ENCODE measurements around the gene ABCC5.
"Not testable (repeated sequence)": the region's sequence is repeated elsewhere in the genome, so short reads cannot be mapped to it uniquely, and the experiment has no call there.

ABCC5 gene

DNA sequence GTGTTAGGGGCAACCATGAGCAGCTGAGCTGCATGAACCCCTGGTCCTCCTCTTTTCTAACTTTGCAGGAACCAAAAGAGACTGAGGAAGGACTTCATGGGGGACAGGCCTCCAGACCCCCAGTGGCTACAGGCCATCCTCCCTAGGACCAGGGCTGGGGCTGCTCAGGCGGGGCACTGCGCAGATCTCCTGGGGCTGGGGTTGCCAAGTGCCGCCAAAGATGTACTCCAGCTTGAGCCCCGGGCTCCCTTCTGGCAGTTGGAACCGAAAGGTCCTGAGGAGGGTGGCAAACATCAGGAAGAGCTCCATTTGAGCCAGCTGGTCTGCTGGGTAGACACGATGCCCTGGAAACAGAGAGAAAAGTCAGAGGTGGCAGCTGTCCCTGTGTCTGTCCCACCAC is 121.9 kb downstream of the ABCC5 start:
- Mint-ChIP-seq H3K4me1 (peaks cover 5% of the 10 kb centered on the region), H3K27me3 (peaks cover 16% of the 10 kb centered on the region), H3K27ac (no peak overlapping the region), H3K9me3 (peaks cover 3% of the 10 kb centered on the region), H3K4me3 (no peak overlapping the region), H3K36me3 (peaks cover 2% of the 10 kb centered on the region)
- DNase-seq (ENCODE audit: low spot score in 2 of 2): no peak
- no peak for ATAC-seq (ENCODE audit: low read depth)

DNA sequence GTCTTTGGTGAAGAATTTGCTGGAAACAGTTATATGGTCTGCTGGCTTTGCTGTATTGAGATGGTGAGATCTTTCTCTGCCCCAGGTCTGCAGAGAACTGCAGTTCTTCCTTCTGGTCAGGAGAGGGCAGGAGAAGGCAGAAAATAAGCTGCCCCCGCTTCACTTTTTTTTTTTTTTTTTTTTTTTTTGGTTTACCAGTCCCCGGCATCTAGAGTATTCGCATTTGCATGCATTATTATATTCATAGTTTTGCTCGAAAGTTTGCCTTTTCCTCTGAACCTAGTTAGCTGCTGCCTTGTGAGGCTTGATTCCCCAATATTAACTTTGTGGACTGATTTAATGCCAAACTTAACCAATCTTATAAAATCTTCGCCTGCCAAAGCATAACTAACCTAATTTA is 122.4 kb downstream of the ABCC5 start:
- peak; percentile 89 for ATAC-seq (ENCODE audit: low read depth)
- peaks cover 5% of the 10 kb centered on the region for H3K4me1 Mint-ChIP-seq
- no peak overlapping the region for H3K27ac Mint-ChIP-seq
- H3K36me3 Mint-ChIP-seq: peaks cover 2% of the 10 kb centered on the region
- H3K9me3 Mint-ChIP-seq: peaks cover 3% of the 10 kb centered on the region
- H3K4me3 Mint-ChIP-seq: no peak overlapping the region
- H3K27me3 Mint-ChIP-seq: peaks cover 13% of the 10 kb centered on the region
- peak in 1 of 2 donors; percentile 48 for DNase-seq (ENCODE audit: low spot score in 2 of 2)

DNA sequence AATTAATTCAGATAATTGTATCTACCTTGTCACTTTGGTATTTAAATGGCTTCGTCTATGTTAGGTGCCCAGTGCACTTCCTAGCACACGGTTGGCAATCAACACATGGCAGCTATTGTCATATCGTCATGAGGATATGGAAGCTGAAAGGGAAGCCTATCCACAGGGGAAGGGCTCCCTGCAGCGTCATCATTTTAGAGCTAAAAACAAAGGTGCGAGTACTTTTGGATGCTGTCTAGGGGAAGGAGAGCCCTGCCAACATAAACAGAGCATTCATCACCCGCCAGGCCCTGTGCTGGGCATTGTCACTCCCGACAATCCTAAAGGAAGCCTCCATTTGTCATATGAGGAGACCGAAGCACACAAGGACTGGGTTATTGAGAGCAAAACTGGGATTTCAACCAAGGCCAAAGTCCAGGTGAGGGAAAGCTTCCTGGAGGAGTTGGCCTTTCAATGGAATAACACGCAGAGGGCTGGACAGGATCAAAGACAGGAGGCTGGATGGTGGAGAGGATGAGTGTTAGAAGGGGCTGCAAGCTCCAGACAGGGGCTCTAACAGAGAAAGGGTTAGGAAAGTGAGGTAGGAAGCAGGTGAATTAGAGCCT is 125.0 kb downstream of the ABCC5 start:
- Mint-ChIP-seq H3K4me1 (peaks cover 7% of the 10 kb centered on the region), H3K9me3 (no peaks in the 10 kb centered on the region), H3K27ac (no peak overlapping the region), H3K4me3 (no peak overlapping the region), H3K27me3 (peaks cover 11% of the 10 kb centered on the region), H3K36me3 (no peaks in the 10 kb centered on the region)
- no peak for ATAC-seq (ENCODE audit: low read depth)
- DNase-seq (ENCODE audit: low spot score in 2 of 2): no peak

DNA sequence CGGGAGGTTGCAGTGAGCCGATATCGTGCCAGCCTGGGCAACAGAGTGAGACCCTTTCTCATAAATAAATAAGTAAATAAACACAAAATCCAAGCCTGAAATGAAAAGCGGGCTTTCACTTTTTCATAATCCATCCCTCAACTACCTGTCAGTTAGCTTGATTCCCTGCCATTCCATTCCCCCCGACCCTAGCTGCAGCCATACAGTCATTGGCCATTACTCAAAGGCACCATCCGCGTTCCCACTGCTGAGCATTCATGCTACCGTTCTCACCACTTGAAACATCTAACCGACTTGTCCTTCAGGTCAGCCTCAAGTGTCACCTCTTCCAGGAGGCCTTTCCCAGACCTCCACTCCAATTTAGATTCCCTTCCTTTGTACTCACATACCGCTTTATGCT is 131.9 kb downstream of the ABCC5 start:
- Mint-ChIP-seq H3K4me3 (peak overlapping the region; percentile 57), H3K36me3 (peaks cover 1% of the 10 kb centered on the region), H3K27ac (no peak overlapping the region), H3K9me3 (no peaks in the 10 kb centered on the region), H3K27me3 (peaks cover 4% of the 10 kb centered on the region), H3K4me1 (peaks cover 28% of the 10 kb centered on the region)
- ATAC-seq (ENCODE audit: low read depth) (no peak), DNase-seq (ENCODE audit: low spot score in 2 of 2) (no peak)

- ATAC-seq (ENCODE audit: low read depth) (peak; percentile 100), DNase-seq (ENCODE audit: low spot score in 2 of 2) (peak; percentile 96 to 98)
- Mint-ChIP-seq H3K9me3 (no peaks in the 10 kb centered on the region), H3K4me3 (peak within 1 kb of the TSS; percentile 100), H3K27me3 (peaks cover 2% of the 10 kb centered on the region), H3K4me1 (peaks cover 29% of the 10 kb centered on the region), H3K27ac (peak within 1 kb of the TSS; percentile 94), H3K36me3 (peaks cover 1% of the 10 kb centered on the region)
Observed at GRCh38 chr3:183884427-183885296, 133.0 kb downstream of the ABCC5 start, which contains the start of gene PARL. Gene PARL, minus strand, starts transcription at chr3:183884880. Its CDS starts 34 bp downstream, at chr3:183884846.

GRCh38 chr3:183884097-183884426 is 133.6 kb downstream of the ABCC5 start:
- ATAC-seq (ENCODE audit: low read depth) (no peak), DNase-seq (ENCODE audit: low spot score in 2 of 2) (no peak)
- H3K36me3 Mint-ChIP-seq: peaks cover 1% of the 10 kb centered on the region
- peaks cover 29% of the 10 kb centered on the region for H3K4me1 Mint-ChIP-seq
- H3K27ac Mint-ChIP-seq: peak overlapping the region; percentile 94
- no peaks in the 10 kb centered on the region for H3K9me3 Mint-ChIP-seq
- H3K4me3 Mint-ChIP-seq: peak overlapping the region; percentile 100
- peaks cover 2% of the 10 kb centered on the region for H3K27me3 Mint-ChIP-seq

GRCh38 chr3:183883291-183884096 is 134.2 kb downstream of the ABCC5 start:
- Mint-ChIP-seq H3K9me3 (no peaks in the 10 kb centered on the region), H3K4me3 (peak overlapping the region; percentile 100), H3K4me1 (peaks cover 29% of the 10 kb centered on the region)

GRCh38 chr3:183880121-183880520 is 137.6 kb downstream of the ABCC5 start:
- Mint-ChIP-seq H3K27me3 (no peaks in the 10 kb centered on the region), H3K4me3 (no peak overlapping the region), H3K4me1 (peaks cover 30% of the 10 kb centered on the region), H3K36me3 (peaks cover 10% of the 10 kb centered on the region), H3K9me3 (no peaks in the 10 kb centered on the region), H3K27ac (no peak overlapping the region)
- ATAC-seq (ENCODE audit: low read depth) (no peak), DNase-seq (ENCODE audit: low spot score in 2 of 2) (no peak)

More at GRCh38 chr3:183883291-183884096, 134.2 kb downstream of the ABCC5 start:
- ATAC-seq (ENCODE audit: low read depth) (no peak), DNase-seq (ENCODE audit: low spot score in 2 of 2) (no peak)
- H3K27me3 Mint-ChIP-seq: peaks cover 2% of the 10 kb centered on the region
- peak overlapping the region; percentile 94 for H3K27ac Mint-ChIP-seq
- H3K36me3 Mint-ChIP-seq: peaks cover 1% of the 10 kb centered on the region

GRCh38 chr3:183879243-183879642 is 138.4 kb downstream of the ABCC5 start:
- Mint-ChIP-seq H3K27me3 (no peaks in the 10 kb centered on the region), H3K4me3 (no peak overlapping the region), H3K36me3 (peaks cover 8% of the 10 kb centered on the region), H3K9me3 (no peaks in the 10 kb centered on the region), H3K4me1 (peaks cover 23% of the 10 kb centered on the region), H3K27ac (no peak overlapping the region)
- DNase-seq (ENCODE audit: low spot score in 2 of 2) (no peak), ATAC-seq (ENCODE audit: low read depth) (no peak)

DNA sequence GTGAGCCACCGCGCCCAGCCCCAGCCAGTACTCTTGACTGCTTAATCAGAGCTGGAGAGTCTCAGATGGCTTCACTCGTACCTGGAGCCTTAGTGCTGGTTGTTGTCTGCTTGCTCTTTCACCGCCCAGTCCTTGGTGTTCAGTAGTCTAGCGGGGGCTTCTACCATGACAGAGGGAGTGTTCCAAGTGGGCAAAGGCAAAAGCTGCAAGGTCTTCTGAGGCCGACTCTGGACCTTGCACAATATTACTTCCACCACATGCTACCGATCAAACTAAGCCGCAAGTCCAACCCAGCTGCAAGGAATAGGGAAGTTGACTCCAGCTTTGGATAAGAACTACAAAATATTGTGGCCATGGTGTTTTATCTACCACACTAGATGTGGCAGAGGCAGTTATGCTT is 139.6 kb downstream of the ABCC5 start:
- Mint-ChIP-seq H3K4me3 (no peak overlapping the region), H3K36me3 (peaks cover 8% of the 10 kb centered on the region), H3K9me3 (no peaks in the 10 kb centered on the region), H3K27me3 (no peaks in the 10 kb centered on the region), H3K4me1 (peaks cover 11% of the 10 kb centered on the region), H3K27ac (no peak overlapping the region)
- no peak for ATAC-seq (ENCODE audit: low read depth)
- DNase-seq (ENCODE audit: low spot score in 2 of 2): no peak

- not testable (repeated sequence) for H3K9me3 Mint-ChIP-seq; H3K4me1 Mint-ChIP-seq; H3K4me3 Mint-ChIP-seq; H3K27me3 Mint-ChIP-seq; ATAC-seq (ENCODE audit: low read depth); H3K36me3 Mint-ChIP-seq; DNase-seq (ENCODE audit: low spot score in 2 of 2)
- peak overlapping the region; percentile 69 for H3K27ac Mint-ChIP-seq
Observed at GRCh38 chr3:183877227-183877626, 140.5 kb downstream of the ABCC5 start.

- DNase-seq (ENCODE audit: low spot score in 2 of 2) (no peak), ATAC-seq (ENCODE audit: low read depth) (no peak)
- H3K9me3 Mint-ChIP-seq: no peaks in the 10 kb centered on the region
- peaks cover 11% of the 10 kb centered on the region for H3K36me3 Mint-ChIP-seq
- H3K27ac Mint-ChIP-seq: no peak overlapping the region
- peaks cover 15% of the 10 kb centered on the region for H3K4me1 Mint-ChIP-seq
- H3K27me3 Mint-ChIP-seq: no peaks in the 10 kb centered on the region
- no peak overlapping the region for H3K4me3 Mint-ChIP-seq
Observed at GRCh38 chr3:183875411-183875810, 142.3 kb downstream of the ABCC5 start.

DNA sequence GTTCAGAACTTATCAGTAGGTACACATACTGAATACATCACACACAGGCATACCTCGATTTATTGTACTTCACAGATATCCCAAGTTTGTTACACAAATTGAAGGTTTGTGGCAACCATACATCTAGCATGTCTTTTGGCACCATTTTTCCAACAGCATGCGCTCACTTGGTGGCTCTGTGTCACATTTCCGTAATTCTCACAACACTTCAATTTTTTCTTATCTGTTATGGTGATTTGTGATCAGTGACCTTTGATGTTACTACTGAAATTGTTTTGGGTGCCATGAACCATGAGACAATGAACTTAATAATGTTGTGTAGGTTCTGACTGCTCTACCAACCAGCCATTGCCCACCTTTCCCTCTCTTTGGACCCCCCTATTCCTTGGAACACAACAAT is 143.8 kb downstream of the ABCC5 start:
- ATAC-seq (ENCODE audit: low read depth) (no peak), DNase-seq (ENCODE audit: low spot score in 2 of 2) (no peak)
- Mint-ChIP-seq H3K4me1 (peaks cover 16% of the 10 kb centered on the region), H3K27ac (no peak overlapping the region), H3K9me3 (no peaks in the 10 kb centered on the region), H3K4me3 (no peak overlapping the region), H3K36me3 (peaks cover 12% of the 10 kb centered on the region), H3K27me3 (no peaks in the 10 kb centered on the region)

DNA sequence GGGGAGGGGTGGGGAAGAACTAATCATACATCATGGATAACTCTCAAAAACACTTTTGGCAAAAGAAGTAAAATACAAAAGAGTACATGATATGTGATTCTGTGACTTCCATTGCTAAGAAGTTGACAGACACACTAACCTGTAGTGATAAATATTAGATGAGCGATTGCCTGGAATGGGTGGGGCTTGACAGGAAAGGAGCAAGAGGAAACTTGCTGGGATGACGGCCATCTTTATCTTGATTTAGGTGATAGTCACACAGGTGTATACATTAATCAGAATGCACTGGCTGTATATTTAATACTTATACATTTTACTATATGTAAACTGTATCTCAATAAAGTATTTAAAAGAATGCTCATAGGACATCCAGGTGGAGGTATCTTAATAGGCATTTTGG is 146.1 kb downstream of the ABCC5 start:
- Mint-ChIP-seq H3K4me1 (peaks cover 13% of the 10 kb centered on the region), H3K4me3 (no peak overlapping the region), H3K27me3 (no peaks in the 10 kb centered on the region), H3K9me3 (no peaks in the 10 kb centered on the region), H3K36me3 (peaks cover 7% of the 10 kb centered on the region), H3K27ac (no peak overlapping the region)
- DNase-seq (ENCODE audit: low spot score in 2 of 2) (no peak), ATAC-seq (ENCODE audit: low read depth) (no peak)
